K562 (cell line): ENCODE results near the gene DLX2. TPM values are rescaled to one million over a fixed set of nuclear protein-coding genes. Genes with fewer than 3 reads are reported as not detected.

Experiments
- CBFA2T2 ChIP-seq: fragments of 450-650 bp; conservative IDR thresholded peaks from 2 replicates; pipeline ENCODE4 v1.6.1; 2017; ENCODE audit warnings: mild to moderate bottlenecking
- CBX8 ChIP-seq: fragments of 200-600 bp; sonication (generic); IDR thresholded peaks from 2 replicates; pipeline ENCODE4 v1.6.1; 2012; ENCODE audit warnings: borderline replicate concordance, mixed run types, low read depth, mild to moderate bottlenecking, moderate library complexity, mixed read lengths, low read length, control low read depth, inconsistent platforms; ENCODE audit not compliant: poor library complexity, severe bottlenecking; ENCODE audit errors: extremely low read depth
- GABPB2 ChIP-seq: fragments of 250-450 bp; sonication (Bioruptor Pico); conservative IDR thresholded peaks from 2 replicates; pipeline ENCODE4 v1.5.1; 2021; ENCODE audit warnings: mild to moderate bottlenecking
- HDAC8 ChIP-seq: fragments of 450-650 bp; IDR thresholded peaks from 2 replicates; pipeline ENCODE4 v1.6.1; 2016; ENCODE audit warnings: mild to moderate bottlenecking, missing genetic modification characterization, moderate library complexity, missing compliant biosample characterization
- JUNB ChIP-seq: fragments of 450-650 bp; formaldehyde crosslinking; conservative IDR thresholded peaks from 2 replicates; pipeline ENCODE4 v1.4.0; 2020; ENCODE audit warnings: mild to moderate bottlenecking
- KHSRP ChIP-seq: fragments of 450-650 bp; IDR thresholded peaks from 2 replicates; pipeline ENCODE4 v1.6.1; 2017
- NR4A1 ChIP-seq, 2 experiments: fragments of 250-450 bp in 1 of 2; fragments of 450-650 bp in 1 of 2; sonication (Bioruptor Pico) in 1 of 2; IDR thresholded peaks; 2 replicates each; pipeline versions ENCODE4 v1.4.0 to v1.6.1; 2016 to 2020; ENCODE audit warnings: mild to moderate bottlenecking in 2 of 2, missing compliant biosample characterization in 1 of 2, missing genetic modification characterization in 1 of 2, moderate library complexity in 1 of 2
- SMAD2 ChIP-seq: fragments of 150-350 bp; IDR thresholded peaks from 2 replicates; pipeline ENCODE4 v1.6.1; 2014; ENCODE audit warnings: low read depth, mild to moderate bottlenecking, low read length
- ZNF583 ChIP-seq: fragments of 250-450 bp; sonication (Bioruptor Pico); IDR thresholded peaks from 2 replicates; pipeline ENCODE4 v1.4.0; 2020
- ZNF717 ChIP-seq: fragments of 250-450 bp; sonication (Bioruptor Pico); IDR thresholded peaks from 2 replicates; pipeline ENCODE4 v1.5.0; 2021
- ZSCAN29 ChIP-seq: fragments of 450-650 bp; IDR thresholded peaks from 2 replicates; pipeline ENCODE4 v1.6.1; 2017
- ZSCAN32 ChIP-seq: fragments of 450-650 bp; formaldehyde crosslinking; IDR thresholded peaks from 2 replicates; pipeline ENCODE4 v1.4.0; 2020; ENCODE audit warnings: mild to moderate bottlenecking, moderate library complexity
- ZZZ3 ChIP-seq: fragments of 450-650 bp; IDR thresholded peaks from 2 replicates; pipeline ENCODE4 v1.6.1; 2016; ENCODE audit warnings: antibody characterized with exemption, mild to moderate bottlenecking, moderate library complexity
- polyA plus RNA-seq, 8 experiments: library from polyadenylated mRNA; depleted of rRNA in 4 of 8; stranded (reverse) in 5 of 8; unstranded in 3 of 8; fragments of >200 nt; fragmentation: Nextera tagmentation in 2 of 8; fragmentation: Illumina TruSeq in 1 of 8; extraction: Ambion mirVana in 2 of 8; extraction: Trizol in 1 of 8; gene quantifications; 2 replicates each; pipeline versions ENCODE4 v1.2.1 to v1.2.3, GENCODE V29; 2011 to 2014; ENCODE audit warnings: inconsistent platforms in 1 of 8, missing spikeins in 1 of 8
- total RNA-seq, 7 experiments: library from RNA; depleted of rRNA in 6 of 7; stranded (reverse); fragments of >200 nt in 6 of 7; fragmentation: Illumina TruSeq in 2 of 7; extraction: Trizol in 2 of 7; gene quantifications; 2 replicates each; pipeline versions ENCODE4 v1.2.1 to v1.2.3, GENCODE V29; 2011 to 2021; ENCODE audit warnings: low replicate concordance in 1 of 7
- TF ChIP-seq, protein P1 (sequence below): fragments of 250-450 bp; sonication (Bioruptor Pico); IDR thresholded peaks from 2 replicates; pipeline ENCODE4 v1.4.0; 2020; ENCODE audit warnings: borderline replicate concordance
- TF ChIP-seq, protein P2 (sequence below), 2 experiments: fragments of 450-650 bp; conservative IDR thresholded peaks; 2 replicates each; pipeline ENCODE4 v1.6.1; 2017; ENCODE audit warnings: mild to moderate bottlenecking in 2 of 2, moderate library complexity in 2 of 2
- TF ChIP-seq, protein P3 (sequence below), 2 experiments: IDR thresholded peaks; 2 replicates each; pipeline ENCODE4 v1.6.1; 2012; ENCODE audit warnings: improper control_type of control experiment in 2 of 2, low read depth in 2 of 2, low read length in 2 of 2, borderline replicate concordance in 1 of 2

DLX2 gene
- total and polyA plus RNA-seq, 9 of the 15 experiments (the other 6 are each of a cell fraction or from before 2014, with no cell fraction given) = 0.14 to 4.3 (median 0.86) TPM

DNA sequence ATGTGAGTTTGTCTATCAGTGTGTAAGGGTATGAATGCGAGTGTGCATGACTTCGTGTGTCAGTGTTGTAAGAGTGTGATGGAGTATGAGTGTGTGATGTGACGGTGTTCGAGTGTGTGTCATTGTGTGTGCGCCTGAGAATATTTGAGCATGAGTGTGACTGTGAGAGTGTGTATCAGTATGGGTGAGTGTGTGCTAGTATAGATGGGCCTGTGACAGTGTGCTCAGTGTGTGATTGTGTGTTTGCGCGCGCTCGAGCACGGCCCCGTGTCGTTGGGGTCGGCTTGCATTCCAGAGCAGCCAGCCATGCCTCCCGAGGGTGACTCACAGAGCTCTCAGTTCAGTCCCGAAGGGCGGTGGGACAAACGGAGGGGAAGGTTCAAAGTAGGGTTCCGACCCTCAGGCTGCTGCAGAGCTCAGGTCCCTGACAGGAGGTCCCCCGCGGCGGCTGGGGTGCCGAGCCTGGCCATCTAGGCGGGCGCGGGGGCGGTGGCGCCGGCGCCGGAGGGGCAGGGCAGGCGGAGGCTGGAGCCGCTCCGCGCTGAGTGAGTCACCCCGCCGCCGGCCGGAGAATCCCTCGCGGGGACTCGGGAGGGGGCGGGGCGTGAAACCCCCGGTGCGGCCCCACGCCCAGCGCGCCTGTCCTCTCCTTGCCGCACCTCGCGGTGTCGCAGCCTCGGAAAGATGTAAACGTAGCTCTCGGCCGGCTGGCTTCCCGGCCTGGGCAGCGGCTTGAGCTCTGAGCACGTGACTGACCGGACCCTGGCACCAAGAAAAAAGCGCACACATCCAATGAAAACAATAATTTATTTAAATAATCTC, 3.8 kb downstream of the DLX2 start (continued):
- TF ChIP-seq, protein P1, sequence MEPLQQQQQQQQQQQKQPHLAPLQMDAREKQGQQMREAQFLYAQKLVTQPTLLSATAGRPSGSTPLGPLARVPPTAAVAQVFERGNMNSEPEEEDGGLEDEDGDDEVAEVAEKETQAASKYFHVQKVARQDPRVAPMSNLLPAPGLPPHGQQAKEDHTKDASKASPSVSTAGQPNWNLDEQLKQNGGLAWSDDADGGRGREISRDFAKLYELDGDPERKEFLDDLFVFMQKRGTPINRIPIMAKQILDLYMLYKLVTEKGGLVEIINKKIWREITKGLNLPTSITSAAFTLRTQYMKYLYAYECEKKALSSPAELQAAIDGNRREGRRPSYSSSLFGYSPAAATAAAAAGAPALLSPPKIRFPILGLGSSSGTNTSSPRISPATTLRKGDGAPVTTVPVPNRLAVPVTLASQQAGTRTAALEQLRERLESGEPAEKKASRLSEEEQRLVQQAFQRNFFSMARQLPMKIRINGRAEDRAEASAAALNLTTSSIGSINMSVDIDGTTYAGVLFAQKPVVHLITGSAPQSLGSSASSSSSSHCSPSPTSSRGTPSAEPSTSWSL (CRISPR knock-in tag) = no peak
- TF ChIP-seq CBFA2T2 = peak; percentile 60
- no peak for TF ChIP-seq ZNF583 (CRISPR knock-in tag)
- TF ChIP-seq ZZZ3 = no peak
- no peak for TF ChIP-seq SMAD2
- TF ChIP-seq ZSCAN29 = no peak
- no peak for TF ChIP-seq GABPB2
- no peak for TF ChIP-seq NR4A1 (CRISPR knock-in tag; IDR thresholded peaks at IDR 0.05)
- no peak for TF ChIP-seq NR4A1 (tag; IDR thresholded peaks at IDR 0.05)
- TF ChIP-seq, protein P2, sequence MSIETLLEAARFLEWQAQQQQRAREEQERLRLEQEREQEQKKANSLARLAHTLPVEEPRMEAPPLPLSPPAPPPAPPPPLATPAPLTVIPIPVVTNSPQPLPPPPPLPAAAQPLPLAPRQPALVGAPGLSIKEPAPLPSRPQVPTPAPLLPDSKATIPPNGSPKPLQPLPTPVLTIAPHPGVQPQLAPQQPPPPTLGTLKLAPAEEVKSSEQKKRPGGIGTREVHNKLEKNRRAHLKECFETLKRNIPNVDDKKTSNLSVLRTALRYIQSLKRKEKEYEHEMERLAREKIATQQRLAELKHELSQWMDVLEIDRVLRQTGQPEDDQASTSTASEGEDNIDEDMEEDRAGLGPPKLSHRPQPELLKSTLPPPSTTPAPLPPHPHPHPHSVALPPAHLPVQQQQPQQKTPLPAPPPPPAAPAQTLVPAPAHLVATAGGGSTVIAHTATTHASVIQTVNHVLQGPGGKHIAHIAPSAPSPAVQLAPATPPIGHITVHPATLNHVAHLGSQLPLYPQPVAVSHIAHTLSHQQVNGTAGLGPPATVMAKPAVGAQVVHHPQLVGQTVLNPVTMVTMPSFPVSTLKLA (conservative IDR thresholded peaks at IDR 0.05) = peak; percentile 79 to 87
- TF ChIP-seq JUNB (CRISPR knock-in tag) = no peak; the same call in 1 of the 2 replicates
- 0 out of 2 replicates have a peak, but pooled peaks have one; percentile 24 for TF ChIP-seq KHSRP
- TF ChIP-seq ZNF717 (CRISPR knock-in tag) = 0 out of 2 replicates have a peak, but pooled peaks have one; percentile 21
- no peak for TF ChIP-seq CBX8
- TF ChIP-seq, protein P3, sequence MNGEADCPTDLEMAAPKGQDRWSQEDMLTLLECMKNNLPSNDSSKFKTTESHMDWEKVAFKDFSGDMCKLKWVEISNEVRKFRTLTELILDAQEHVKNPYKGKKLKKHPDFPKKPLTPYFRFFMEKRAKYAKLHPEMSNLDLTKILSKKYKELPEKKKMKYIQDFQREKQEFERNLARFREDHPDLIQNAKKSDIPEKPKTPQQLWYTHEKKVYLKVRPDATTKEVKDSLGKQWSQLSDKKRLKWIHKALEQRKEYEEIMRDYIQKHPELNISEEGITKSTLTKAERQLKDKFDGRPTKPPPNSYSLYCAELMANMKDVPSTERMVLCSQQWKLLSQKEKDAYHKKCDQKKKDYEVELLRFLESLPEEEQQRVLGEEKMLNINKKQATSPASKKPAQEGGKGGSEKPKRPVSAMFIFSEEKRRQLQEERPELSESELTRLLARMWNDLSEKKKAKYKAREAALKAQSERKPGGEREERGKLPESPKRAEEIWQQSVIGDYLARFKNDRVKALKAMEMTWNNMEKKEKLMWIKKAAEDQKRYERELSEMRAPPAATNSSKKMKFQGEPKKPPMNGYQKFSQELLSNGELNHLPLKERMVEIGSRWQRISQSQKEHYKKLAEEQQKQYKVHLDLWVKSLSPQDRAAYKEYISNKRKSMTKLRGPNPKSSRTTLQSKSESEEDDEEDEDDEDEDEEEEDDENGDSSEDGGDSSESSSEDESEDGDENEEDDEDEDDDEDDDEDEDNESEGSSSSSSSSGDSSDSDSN (IDR thresholded peaks at IDR 0.05; ENCODE audit: borderline replicate concordance in 1 of 2, low read depth in 2 of 2, low read length in 2 of 2) = peak; percentile 69 to 94; a peak in 3 of 4 replicates
- no peak for TF ChIP-seq ZSCAN32 (CRISPR knock-in tag)
- TF ChIP-seq HDAC8 (tag) = no peak; the same call in 1 of the 2 replicates
